Body of pancreas (tissue), 4 donors: ENCODE measurements around the gene SYCP2.

Experiments
- POLR2A ChIP-seq, 3 donors: fragments of 450-650 bp; IDR thresholded peaks; one replicate each; pipeline ENCODE4 v1.6.1; 2016; ENCODE audit warnings: antibody characterized with exemption in 3 of 3, mild to moderate bottlenecking in 2 of 3
- TF ChIP-seq, protein P1 (sequence below), 7 experiments: fragments of 450-650 bp in 4 of 7; fragments of 200-600 bp in 3 of 7; sonication (generic) in 3 of 7; IDR thresholded peaks; one replicate each; pipeline ENCODE4 v1.5.1; 2016 to 2019; ENCODE audit warnings: antibody characterized with exemption in 7 of 7

DNA sequence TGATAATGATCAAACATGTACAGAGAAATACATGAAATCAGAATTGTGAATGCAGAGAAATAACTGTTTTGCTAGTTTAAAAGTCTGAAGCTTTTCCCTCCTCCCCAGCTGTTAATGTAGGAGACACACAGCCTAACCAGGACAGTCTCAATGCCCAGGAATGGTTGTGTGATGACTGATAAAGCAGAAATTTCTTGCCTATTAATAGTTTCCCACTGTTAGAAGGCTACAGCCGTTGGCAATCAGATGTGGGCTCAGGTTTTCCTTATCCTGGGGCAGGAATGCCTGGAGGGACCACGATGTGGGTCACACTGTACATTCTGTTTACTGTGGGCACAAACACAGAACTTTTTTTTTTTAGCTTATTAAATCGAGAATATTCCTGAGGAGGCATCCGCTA is 4.8 kb upstream of the SYCP2 start:
- TF ChIP-seq, protein P1, sequence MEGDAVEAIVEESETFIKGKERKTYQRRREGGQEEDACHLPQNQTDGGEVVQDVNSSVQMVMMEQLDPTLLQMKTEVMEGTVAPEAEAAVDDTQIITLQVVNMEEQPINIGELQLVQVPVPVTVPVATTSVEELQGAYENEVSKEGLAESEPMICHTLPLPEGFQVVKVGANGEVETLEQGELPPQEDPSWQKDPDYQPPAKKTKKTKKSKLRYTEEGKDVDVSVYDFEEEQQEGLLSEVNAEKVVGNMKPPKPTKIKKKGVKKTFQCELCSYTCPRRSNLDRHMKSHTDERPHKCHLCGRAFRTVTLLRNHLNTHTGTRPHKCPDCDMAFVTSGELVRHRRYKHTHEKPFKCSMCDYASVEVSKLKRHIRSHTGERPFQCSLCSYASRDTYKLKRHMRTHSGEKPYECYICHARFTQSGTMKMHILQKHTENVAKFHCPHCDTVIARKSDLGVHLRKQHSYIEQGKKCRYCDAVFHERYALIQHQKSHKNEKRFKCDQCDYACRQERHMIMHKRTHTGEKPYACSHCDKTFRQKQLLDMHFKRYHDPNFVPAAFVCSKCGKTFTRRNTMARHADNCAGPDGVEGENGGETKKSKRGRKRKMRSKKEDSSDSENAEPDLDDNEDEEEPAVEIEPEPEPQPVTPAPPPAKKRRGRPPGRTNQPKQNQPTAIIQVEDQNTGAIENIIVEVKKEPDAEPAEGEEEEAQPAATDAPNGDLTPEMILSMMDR (IDR thresholded peaks at IDR 0.05) = no peak
- no peak for TF ChIP-seq POLR2A (IDR thresholded peaks at IDR 0.05)
